ENCODE measurements around the gene C1orf167.

The C1orf167 gene

DNA sequence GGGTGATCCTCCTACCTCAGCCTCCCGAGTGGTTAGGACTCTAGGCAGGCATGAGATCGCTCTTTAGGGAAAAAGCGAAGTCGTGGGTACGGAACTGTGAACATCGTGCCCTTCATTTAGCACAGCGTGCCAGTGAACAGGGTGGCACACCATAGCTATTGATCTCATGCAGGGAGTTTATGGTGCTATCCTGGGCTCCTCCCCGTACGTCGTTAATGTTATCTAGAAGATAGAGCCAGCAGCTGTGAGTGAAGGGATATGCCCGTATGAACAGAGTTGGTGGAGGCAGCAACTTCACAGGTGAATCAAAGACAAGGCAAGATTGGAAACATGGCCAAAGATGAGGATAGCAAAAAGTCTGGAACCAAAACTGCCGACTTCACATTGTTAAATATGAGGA lies 55.2 kb downstream of the C1orf167 start:
- H2AFZ ChIP-seq (ENCODE audit: low read depth), result no peak overlapping the region
- no peaks in the 10 kb centered on the region for H3K4me1 ChIP-seq (ENCODE audit: low read depth, poor library complexity, severe bottlenecking)
- no peaks in the 10 kb centered on the region for H3K27me3 ChIP-seq (ENCODE audit: insufficient read depth, low read depth)
- TF ChIP-seq, protein P1, sequence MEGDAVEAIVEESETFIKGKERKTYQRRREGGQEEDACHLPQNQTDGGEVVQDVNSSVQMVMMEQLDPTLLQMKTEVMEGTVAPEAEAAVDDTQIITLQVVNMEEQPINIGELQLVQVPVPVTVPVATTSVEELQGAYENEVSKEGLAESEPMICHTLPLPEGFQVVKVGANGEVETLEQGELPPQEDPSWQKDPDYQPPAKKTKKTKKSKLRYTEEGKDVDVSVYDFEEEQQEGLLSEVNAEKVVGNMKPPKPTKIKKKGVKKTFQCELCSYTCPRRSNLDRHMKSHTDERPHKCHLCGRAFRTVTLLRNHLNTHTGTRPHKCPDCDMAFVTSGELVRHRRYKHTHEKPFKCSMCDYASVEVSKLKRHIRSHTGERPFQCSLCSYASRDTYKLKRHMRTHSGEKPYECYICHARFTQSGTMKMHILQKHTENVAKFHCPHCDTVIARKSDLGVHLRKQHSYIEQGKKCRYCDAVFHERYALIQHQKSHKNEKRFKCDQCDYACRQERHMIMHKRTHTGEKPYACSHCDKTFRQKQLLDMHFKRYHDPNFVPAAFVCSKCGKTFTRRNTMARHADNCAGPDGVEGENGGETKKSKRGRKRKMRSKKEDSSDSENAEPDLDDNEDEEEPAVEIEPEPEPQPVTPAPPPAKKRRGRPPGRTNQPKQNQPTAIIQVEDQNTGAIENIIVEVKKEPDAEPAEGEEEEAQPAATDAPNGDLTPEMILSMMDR (conservative IDR thresholded peaks at IDR 0.05; ENCODE audit: low read depth, low read length), result no peak
- H3K27ac ChIP-seq, result no peak overlapping the region
- H4K20me1 ChIP-seq (ENCODE audit: insufficient read depth), result no peaks in the 10 kb centered on the region
- H3K36me3 ChIP-seq (ENCODE audit: insufficient read depth), result no peaks in the 10 kb centered on the region
- H3K9ac ChIP-seq, result no peak overlapping the region
- no peak overlapping the region for H3K4me2 ChIP-seq
- no peak overlapping the region for H3K4me3 ChIP-seq (IDR thresholded peaks at IDR 0.05; ENCODE audit: insufficient read depth, low read depth, low read length)
- H3K79me2 ChIP-seq (ENCODE audit: insufficient read depth, low read depth), result no peaks in the 10 kb centered on the region

DNA sequence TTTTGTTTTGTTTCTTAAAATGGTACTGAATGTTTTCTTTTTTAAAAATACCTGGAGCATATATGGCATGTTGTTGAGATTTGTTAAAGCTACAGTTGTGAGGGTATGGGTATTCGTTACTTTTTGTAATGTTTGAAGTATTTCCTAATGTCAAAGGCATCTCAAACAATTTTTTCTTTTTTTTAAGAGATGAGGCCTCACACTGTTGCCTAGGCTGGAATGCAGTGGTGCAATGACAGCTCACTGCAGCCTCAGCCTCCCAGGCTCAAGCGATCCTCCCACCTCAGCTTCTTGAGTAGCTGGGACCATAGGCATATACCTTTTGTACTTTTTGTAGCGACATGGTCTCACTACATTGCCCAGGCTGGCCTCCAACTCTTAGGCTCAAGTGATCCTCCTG lies 60.1 kb downstream of the C1orf167 start:
- no peaks in the 10 kb centered on the region for H3K4me1 ChIP-seq (ENCODE audit: low read depth, poor library complexity, severe bottlenecking)
- no peak overlapping the region for H3K27ac ChIP-seq
- H4K20me1 ChIP-seq (ENCODE audit: insufficient read depth), result no peaks in the 10 kb centered on the region
- H3K36me3 ChIP-seq (ENCODE audit: insufficient read depth), result no peaks in the 10 kb centered on the region
- H3K9ac ChIP-seq, result no peak overlapping the region
- H3K4me3 ChIP-seq (IDR thresholded peaks at IDR 0.05; ENCODE audit: insufficient read depth, low read depth, low read length), result no peak overlapping the region
- H2AFZ ChIP-seq (ENCODE audit: low read depth), result no peak overlapping the region
- H3K79me2 ChIP-seq (ENCODE audit: insufficient read depth, low read depth), result no peaks in the 10 kb centered on the region
- no peaks in the 10 kb centered on the region for H3K27me3 ChIP-seq (ENCODE audit: insufficient read depth, low read depth)
- TF ChIP-seq, protein P1 (conservative IDR thresholded peaks at IDR 0.05; ENCODE audit: low read depth, low read length), result no peak
- no peak overlapping the region for H3K4me2 ChIP-seq

DNA sequence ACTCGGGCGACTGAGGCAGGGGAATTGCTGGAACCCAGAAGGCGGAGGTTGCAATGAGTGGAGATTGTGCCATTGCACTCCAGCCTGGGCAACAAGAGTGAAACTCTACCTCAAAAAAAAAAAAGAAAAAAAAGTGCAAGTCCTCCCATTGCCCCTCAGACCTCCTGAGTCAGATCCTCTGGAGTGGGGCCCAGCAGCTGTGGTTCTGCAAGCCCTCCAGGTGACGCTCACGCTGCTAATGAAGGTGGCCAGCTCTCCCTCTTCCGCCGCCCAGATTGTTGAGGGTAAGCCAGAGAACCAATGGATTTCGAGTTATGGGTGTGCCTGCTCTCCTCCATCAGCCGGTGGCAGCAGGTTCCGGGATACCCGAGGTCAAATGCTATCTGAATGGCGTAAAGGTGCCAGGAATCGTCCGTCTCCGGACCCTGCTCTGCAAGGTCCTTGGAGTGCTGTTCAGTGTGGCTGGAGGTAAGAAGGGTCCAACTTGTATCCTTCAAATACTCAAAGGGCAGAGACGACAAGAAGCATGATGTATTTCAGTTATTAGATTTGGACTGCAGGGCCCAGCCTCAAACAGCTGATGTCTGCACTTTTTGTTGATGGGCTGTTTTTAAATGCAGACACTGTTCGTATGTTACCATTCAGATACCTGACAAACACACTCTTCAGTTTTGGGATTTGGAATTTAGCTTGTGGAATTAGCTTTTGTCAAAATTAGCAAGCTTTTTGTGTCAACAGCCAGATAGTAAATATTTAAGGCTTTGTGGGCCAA lies 61.6 kb downstream of the C1orf167 start:
- Histone ChIP-seq H3K27ac (no peak overlapping the region), H3K27me3 (ENCODE audit: insufficient read depth, low read depth) (no peaks in the 10 kb centered on the region), H3K4me1 (ENCODE audit: low read depth, poor library complexity, severe bottlenecking) (no peaks in the 10 kb centered on the region), H3K4me2 (no peak overlapping the region), H2AFZ (ENCODE audit: low read depth) (no peak overlapping the region), H3K4me3 (IDR thresholded peaks at IDR 0.05; ENCODE audit: insufficient read depth, low read depth, low read length) (no peak overlapping the region), H4K20me1 (ENCODE audit: insufficient read depth) (no peaks in the 10 kb centered on the region), H3K79me2 (ENCODE audit: insufficient read depth, low read depth) (no peaks in the 10 kb centered on the region), H3K36me3 (ENCODE audit: insufficient read depth) (no peaks in the 10 kb centered on the region), H3K9ac (no peak overlapping the region)
- TF ChIP-seq, protein P1 (conservative IDR thresholded peaks at IDR 0.05; ENCODE audit: low read depth, low read length), result no peak

DNA sequence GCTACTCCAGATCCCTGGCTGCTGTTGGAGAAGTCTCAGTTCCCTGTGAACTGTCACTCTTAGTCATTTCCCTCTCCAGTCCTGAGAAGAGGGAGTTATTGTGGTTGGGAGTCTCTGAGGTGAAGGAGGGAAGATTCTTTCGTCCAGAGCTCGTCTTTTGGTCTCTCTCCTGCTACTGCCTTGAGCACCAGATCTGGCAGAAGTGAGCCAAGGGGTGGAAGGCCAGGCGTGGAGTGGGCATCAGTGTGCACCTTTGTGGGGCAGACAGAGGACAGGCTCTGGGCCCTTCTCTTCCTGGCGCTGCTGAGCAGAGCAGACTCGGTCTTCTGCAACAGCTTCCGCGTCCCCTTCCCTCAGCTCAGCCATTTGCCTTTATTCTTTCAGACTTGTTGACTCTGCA lies 63.1 kb downstream of the C1orf167 start:
- Histone ChIP-seq H3K27me3 (ENCODE audit: insufficient read depth, low read depth) (no peaks in the 10 kb centered on the region), H3K4me3 (IDR thresholded peaks at IDR 0.05; ENCODE audit: insufficient read depth, low read depth, low read length) (no peak overlapping the region), H3K9ac (no peak overlapping the region), H3K36me3 (ENCODE audit: insufficient read depth) (no peaks in the 10 kb centered on the region), H3K4me1 (ENCODE audit: low read depth, poor library complexity, severe bottlenecking) (no peaks in the 10 kb centered on the region), H3K4me2 (no peak overlapping the region), H2AFZ (ENCODE audit: low read depth) (no peak overlapping the region), H4K20me1 (ENCODE audit: insufficient read depth) (no peaks in the 10 kb centered on the region), H3K27ac (no peak overlapping the region), H3K79me2 (ENCODE audit: insufficient read depth, low read depth) (no peaks in the 10 kb centered on the region)
- TF ChIP-seq, protein P1 (conservative IDR thresholded peaks at IDR 0.05; ENCODE audit: low read depth, low read length), result no peak

Measured in KMS-11 (cell line).